ENCODE data around the gene F2RL2.

- TF ChIP-seq SP1 (IDR thresholded peaks at IDR 0.05), result no peak
- TF ChIP-seq, protein P1, sequence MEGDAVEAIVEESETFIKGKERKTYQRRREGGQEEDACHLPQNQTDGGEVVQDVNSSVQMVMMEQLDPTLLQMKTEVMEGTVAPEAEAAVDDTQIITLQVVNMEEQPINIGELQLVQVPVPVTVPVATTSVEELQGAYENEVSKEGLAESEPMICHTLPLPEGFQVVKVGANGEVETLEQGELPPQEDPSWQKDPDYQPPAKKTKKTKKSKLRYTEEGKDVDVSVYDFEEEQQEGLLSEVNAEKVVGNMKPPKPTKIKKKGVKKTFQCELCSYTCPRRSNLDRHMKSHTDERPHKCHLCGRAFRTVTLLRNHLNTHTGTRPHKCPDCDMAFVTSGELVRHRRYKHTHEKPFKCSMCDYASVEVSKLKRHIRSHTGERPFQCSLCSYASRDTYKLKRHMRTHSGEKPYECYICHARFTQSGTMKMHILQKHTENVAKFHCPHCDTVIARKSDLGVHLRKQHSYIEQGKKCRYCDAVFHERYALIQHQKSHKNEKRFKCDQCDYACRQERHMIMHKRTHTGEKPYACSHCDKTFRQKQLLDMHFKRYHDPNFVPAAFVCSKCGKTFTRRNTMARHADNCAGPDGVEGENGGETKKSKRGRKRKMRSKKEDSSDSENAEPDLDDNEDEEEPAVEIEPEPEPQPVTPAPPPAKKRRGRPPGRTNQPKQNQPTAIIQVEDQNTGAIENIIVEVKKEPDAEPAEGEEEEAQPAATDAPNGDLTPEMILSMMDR (IDR thresholded peaks at IDR 0.05; ENCODE audit: low read depth, low read length, missing input control), result no peak
- TF ChIP-seq MAX (IDR thresholded peaks at IDR 0.05), result no peak
- TF ChIP-seq FOXA2 (IDR thresholded peaks at IDR 0.05), result no peak
- TF ChIP-seq TAF1 (conservative IDR thresholded peaks at IDR 0.05), result no peak
- no peak for TF ChIP-seq JUND (IDR thresholded peaks at IDR 0.05)
- TF ChIP-seq EGR1 (IDR thresholded peaks at IDR 0.05; ENCODE audit: low read depth in 2 of 2), result no peak
- TF ChIP-seq NR2F2 (IDR thresholded peaks at IDR 0.05), result no peak
- no peak for TF ChIP-seq RAD21 (IDR thresholded peaks at IDR 0.05)
- TF ChIP-seq YY1 (IDR thresholded peaks at IDR 0.05), result no peak
- TF ChIP-seq GABPA (IDR thresholded peaks at IDR 0.05 in 1 of 2, conservative IDR thresholded peaks at IDR 0.05 in 1 of 2), result no peak
- TF ChIP-seq, protein P2, sequence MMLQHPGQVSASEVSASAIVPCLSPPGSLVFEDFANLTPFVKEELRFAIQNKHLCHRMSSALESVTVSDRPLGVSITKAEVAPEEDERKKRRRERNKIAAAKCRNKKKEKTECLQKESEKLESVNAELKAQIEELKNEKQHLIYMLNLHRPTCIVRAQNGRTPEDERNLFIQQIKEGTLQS (IDR thresholded peaks at IDR 0.05), result no peak
- no peak for TF ChIP-seq HNF4G (IDR thresholded peaks at IDR 0.05)
Observed at GRCh38 chr5:76625087-76625815, 2.0 kb upstream of the F2RL2 start.

Data from liver (tissue), 3 donors.